Parathyroid adenoma (tissue), 2 donors: ENCODE data around the gene EVA1A.

ENCODE experiments used
- H2AFZ ChIP-seq: fragments of 300-600 bp; sonication (generic); one replicate; pipeline ENCODE4 v1.7.0; 2017; ENCODE audit warnings: antibody characterized with exemption, mild to moderate bottlenecking
- H3K27ac ChIP-seq: fragments of 300-600 bp; sonication (generic); one replicate; pipeline ENCODE4 v1.7.0; 2017
- H3K27me3 ChIP-seq: fragments of 300-600 bp; sonication (generic); one replicate; pipeline ENCODE4 v1.7.0; 2017; ENCODE audit warnings: low read length; ENCODE audit not compliant: control insufficient read depth, insufficient read depth
- H3K36me3 ChIP-seq: fragments of 300-600 bp; sonication (generic); one replicate; pipeline ENCODE4 v1.7.0; 2017; ENCODE audit warnings: low read length; ENCODE audit not compliant: control insufficient read depth, insufficient read depth
- H3K4me1 ChIP-seq: fragments of 300-600 bp; sonication (generic); one replicate; pipeline ENCODE4 v1.7.0; 2017; ENCODE audit warnings: control low read depth
- H3K4me2 ChIP-seq: fragments of 300-600 bp; sonication (generic); one replicate; pipeline ENCODE4 v1.7.0; 2017; ENCODE audit warnings: low read length
- H3K4me3 ChIP-seq: fragments of 300-600 bp; sonication (generic); one replicate; pipeline ENCODE4 v1.7.0; 2017; ENCODE audit warnings: low read depth, low read length
- H3K79me2 ChIP-seq: fragments of 300-600 bp; sonication (generic); one replicate; pipeline ENCODE4 v1.7.0; 2017; ENCODE audit warnings: control low read depth
- H3K9ac ChIP-seq: fragments of 300-600 bp; sonication (generic); one replicate; pipeline ENCODE4 v1.7.0; 2017; ENCODE audit warnings: mild to moderate bottlenecking
- H3K9me3 ChIP-seq: fragments of 300-600 bp; sonication (generic); one replicate; pipeline ENCODE4 v1.7.0; 2017; ENCODE audit warnings: low read length; ENCODE audit not compliant: control insufficient read depth
- CTCF ChIP-seq: fragments of 300-600 bp; sonication (generic); IDR thresholded peaks from one replicate; pipeline ENCODE4 v1.7.0; 2017; ENCODE audit warnings: antibody characterized with exemption, mild to moderate bottlenecking
- donor health status: primary hyperparathyroidism.

EVA1A gene

DNA sequence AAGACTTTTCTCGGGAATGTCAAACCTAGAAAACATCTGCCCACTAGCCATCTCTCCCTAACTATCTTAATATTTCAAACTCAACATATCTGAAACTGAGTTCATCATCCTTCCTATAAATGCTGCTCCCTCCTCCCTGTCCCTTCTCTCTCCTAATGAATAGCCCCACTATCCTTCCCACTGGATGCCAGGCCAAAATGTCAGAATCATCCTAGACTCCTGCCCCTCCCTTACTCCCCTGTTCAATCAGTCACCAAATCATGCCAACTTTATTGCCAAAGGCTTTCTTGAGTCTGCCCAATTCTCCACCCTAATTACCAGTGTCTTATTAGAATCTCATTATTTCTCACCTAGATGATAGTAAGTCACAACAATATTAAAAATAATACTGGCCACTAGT, 8.5 kb downstream of the EVA1A start:
- H3K36me3 ChIP-seq: no peaks in the 10 kb centered on the region
- no peak for TF ChIP-seq CTCF
- H3K4me2 ChIP-seq: no peak overlapping the region
- no peaks in the 10 kb centered on the region for H3K79me2 ChIP-seq
- no peaks in the 10 kb centered on the region for H3K27me3 ChIP-seq
- H3K4me1 ChIP-seq: no peaks in the 10 kb centered on the region
- H3K4me3 ChIP-seq: no peak overlapping the region
- no peak overlapping the region for H3K27ac ChIP-seq
- H3K9me3 ChIP-seq: no peaks in the 10 kb centered on the region
- H3K9ac ChIP-seq: no peak overlapping the region
- no peak overlapping the region for H2AFZ ChIP-seq

GRCh38 chr2:75551434-75551833, 9.3 kb downstream of the EVA1A start:
- H3K27me3 ChIP-seq: no peaks in the 10 kb centered on the region
- H3K9me3 ChIP-seq: no peaks in the 10 kb centered on the region
- H3K4me3 ChIP-seq: no peak overlapping the region
- H3K4me1 ChIP-seq: no peaks in the 10 kb centered on the region
- H3K27ac ChIP-seq: no peak overlapping the region
- TF ChIP-seq CTCF: no peak
- H2AFZ ChIP-seq: no peak overlapping the region
- no peaks in the 10 kb centered on the region for H3K79me2 ChIP-seq
- H3K9ac ChIP-seq: no peak overlapping the region
- H3K36me3 ChIP-seq: no peaks in the 10 kb centered on the region
- H3K4me2 ChIP-seq: no peak overlapping the region

GRCh38 chr2:75549401-75550253, 11.1 kb downstream of the EVA1A start:
- Histone ChIP-seq H3K27me3 (no peaks in the 10 kb centered on the region), H3K79me2 (no peaks in the 10 kb centered on the region), H3K9me3 (no peaks in the 10 kb centered on the region), H3K27ac (no peak overlapping the region), H3K9ac (no peak overlapping the region), H3K36me3 (no peaks in the 10 kb centered on the region), H3K4me1 (no peaks in the 10 kb centered on the region), H3K4me2 (no peak overlapping the region), H3K4me3 (no peak overlapping the region), H2AFZ (no peak overlapping the region)
- no peak for TF ChIP-seq CTCF

GRCh38 chr2:75548036-75548573, 12.6 kb downstream of the EVA1A start:
- Histone ChIP-seq H3K27ac (no peak overlapping the region), H3K36me3 (no peaks in the 10 kb centered on the region), H3K4me1 (no peaks in the 10 kb centered on the region), H2AFZ (no peak overlapping the region), H3K27me3 (no peaks in the 10 kb centered on the region), H3K9me3 (no peaks in the 10 kb centered on the region), H3K9ac (no peak overlapping the region), H3K4me3 (no peak overlapping the region), H3K79me2 (no peaks in the 10 kb centered on the region), H3K4me2 (no peak overlapping the region)
- no peak for TF ChIP-seq CTCF
